Common myeloid progenitor, CD34-positive (primary cell): ENCODE measurements around the gene FLT1. TPM values are rescaled to one million over a fixed set of nuclear protein-coding genes. Genes with fewer than 3 reads are reported as not detected.

ENCODE experiments used
- CTCF ChIA-PET: fragments of 350-600 bp; sonication (Branson Sonifier 250); formaldehyde crosslinking; loops from one replicate; lab custom pipeline; 2021; ENCODE audit warnings: antibody characterized with exemption; lab: Charles Lee
- POLR2A ChIA-PET: fragments of 350-600 bp; sonication (Branson Sonifier 250); formaldehyde crosslinking; loops from one replicate; lab custom pipeline; 2021; ENCODE audit warnings: antibody characterized with exemption; lab: Charles Lee
- DNase-seq, 3 donors: peaks; one replicate each; pipeline versions ENCODE4 v3.0.0 to v3.0.0-alpha.2; 2013
- H3K27ac ChIP-seq, 2 experiments: 1 replicate in 1 of 2; 2 replicates in 1 of 2; pipeline ENCODE4 v1.7.0; 2013; ENCODE audit warnings: inconsistent platforms in 2 of 2, low read length in 2 of 2, mild to moderate bottlenecking in 2 of 2, low read depth in 1 of 2, moderate library complexity in 1 of 2; ENCODE audit not compliant: severe bottlenecking in 2 of 2, insufficient read depth in 1 of 2, poor library complexity in 1 of 2
- H3K27me3 ChIP-seq, 5 experiments: replicated peaks in 2 of 5; 1 replicate in 3 of 5; 2 replicates in 2 of 5; pipeline versions ENCODE4 v1.6.1 to v1.7.0; 2013; ENCODE audit warnings: low read length in 4 of 5, mild to moderate bottlenecking in 2 of 5, moderate library complexity in 2 of 5, inconsistent platforms in 1 of 5; ENCODE audit not compliant: insufficient read depth in 5 of 5, control insufficient read depth in 4 of 5
- H3K36me3 ChIP-seq, 4 experiments: 1 replicate in 2 of 4; 2 replicates in 2 of 4; pipeline versions ENCODE4 v1.6.1 to v1.7.0; 2013; ENCODE audit warnings: low read length in 3 of 4, control low read depth in 1 of 4, mild to moderate bottlenecking in 1 of 4; ENCODE audit not compliant: control insufficient read depth in 4 of 4, insufficient read depth in 4 of 4
- H3K4me1 ChIP-seq, 4 experiments: 1 replicate in 3 of 4; 2 replicates in 1 of 4; pipeline versions ENCODE4 v1.6.1 to v1.7.1; 2013; ENCODE audit warnings: low read length in 3 of 4, mild to moderate bottlenecking in 3 of 4, control low read depth in 1 of 4, inconsistent platforms in 1 of 4, moderate library complexity in 1 of 4; ENCODE audit not compliant: control insufficient read depth in 4 of 4, insufficient read depth in 4 of 4; ENCODE audit errors: control extremely low read depth in 1 of 4
- H3K4me3 ChIP-seq, 7 experiments: 1 replicate in 4 of 7; 2 replicates in 3 of 7; pipeline versions ENCODE4 v1.5.1 to v1.7.0; 2013; ENCODE audit warnings: mild to moderate bottlenecking in 7 of 7, low read length in 6 of 7, moderate library complexity in 6 of 7, inconsistent platforms in 2 of 7, low read depth in 2 of 7, control low read depth in 1 of 7; ENCODE audit not compliant: insufficient read depth in 4 of 7, control insufficient read depth in 1 of 7; ENCODE audit errors: extremely low read depth in 1 of 7
- H3K9me3 ChIP-seq, 5 experiments: 1 replicate in 4 of 5; 2 replicates in 1 of 5; pipeline versions ENCODE4 v1.6.1 to v1.7.1; 2013; ENCODE audit warnings: low read length in 4 of 5, mild to moderate bottlenecking in 2 of 5, inconsistent platforms in 1 of 5, low read depth in 1 of 5, moderate library complexity in 1 of 5; ENCODE audit not compliant: control insufficient read depth in 4 of 5, insufficient read depth in 2 of 5; ENCODE audit errors: control extremely low read depth in 1 of 5
- WGBS: methylation state at CpG from one replicate; pipeline ENCODE4 v1.1.5; 2013; ENCODE audit not compliant: insufficient coverage; 5-methylcytosine and 5-hydroxymethylcytosine counted together
- polyA plus RNA-seq: library from polyadenylated mRNA; unstranded; fragments of 120-200 nt; gene quantifications from one replicate; pipeline ENCODE4 v1.2.1, GENCODE V29; 2013

FLT1 gene, protein sequence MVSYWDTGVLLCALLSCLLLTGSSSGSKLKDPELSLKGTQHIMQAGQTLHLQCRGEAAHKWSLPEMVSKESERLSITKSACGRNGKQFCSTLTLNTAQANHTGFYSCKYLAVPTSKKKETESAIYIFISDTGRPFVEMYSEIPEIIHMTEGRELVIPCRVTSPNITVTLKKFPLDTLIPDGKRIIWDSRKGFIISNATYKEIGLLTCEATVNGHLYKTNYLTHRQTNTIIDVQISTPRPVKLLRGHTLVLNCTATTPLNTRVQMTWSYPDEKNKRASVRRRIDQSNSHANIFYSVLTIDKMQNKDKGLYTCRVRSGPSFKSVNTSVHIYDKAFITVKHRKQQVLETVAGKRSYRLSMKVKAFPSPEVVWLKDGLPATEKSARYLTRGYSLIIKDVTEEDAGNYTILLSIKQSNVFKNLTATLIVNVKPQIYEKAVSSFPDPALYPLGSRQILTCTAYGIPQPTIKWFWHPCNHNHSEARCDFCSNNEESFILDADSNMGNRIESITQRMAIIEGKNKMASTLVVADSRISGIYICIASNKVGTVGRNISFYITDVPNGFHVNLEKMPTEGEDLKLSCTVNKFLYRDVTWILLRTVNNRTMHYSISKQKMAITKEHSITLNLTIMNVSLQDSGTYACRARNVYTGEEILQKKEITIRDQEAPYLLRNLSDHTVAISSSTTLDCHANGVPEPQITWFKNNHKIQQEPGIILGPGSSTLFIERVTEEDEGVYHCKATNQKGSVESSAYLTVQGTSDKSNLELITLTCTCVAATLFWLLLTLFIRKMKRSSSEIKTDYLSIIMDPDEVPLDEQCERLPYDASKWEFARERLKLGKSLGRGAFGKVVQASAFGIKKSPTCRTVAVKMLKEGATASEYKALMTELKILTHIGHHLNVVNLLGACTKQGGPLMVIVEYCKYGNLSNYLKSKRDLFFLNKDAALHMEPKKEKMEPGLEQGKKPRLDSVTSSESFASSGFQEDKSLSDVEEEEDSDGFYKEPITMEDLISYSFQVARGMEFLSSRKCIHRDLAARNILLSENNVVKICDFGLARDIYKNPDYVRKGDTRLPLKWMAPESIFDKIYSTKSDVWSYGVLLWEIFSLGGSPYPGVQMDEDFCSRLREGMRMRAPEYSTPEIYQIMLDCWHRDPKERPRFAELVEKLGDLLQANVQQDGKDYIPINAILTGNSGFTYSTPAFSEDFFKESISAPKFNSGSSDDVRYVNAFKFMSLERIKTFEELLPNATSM (N-terminal part only)
- polyA plus RNA-seq, result 0.17 TPM

GRCh38 chr13:28494778-28495537 is at the start of gene FLT1:
Gene FLT1 (minus strand): TSS chr13:28495128. CDS start chr13:28494843, 285 bp downstream.
- DNase-seq, result peak in 2 of 3 donors; percentile 39 to 51
- Histone ChIP-seq H3K9me3 (no peaks in the 10 kb centered on the region), H3K4me1 (peaks cover 13 to 69% (median 58%) of the 10 kb centered on the region in 4 experiments), H3K27ac (no peak within 1 kb of the TSS), H3K4me3 (peak within 1 kb of the TSS; percentile 46 to 76 (median 65)), H3K27me3 (peaks cover 0 to 51% (median 12%) of the 10 kb centered on the region in 5 experiments), H3K36me3 (no peaks in the 10 kb centered on the region)
- WGBS, result 0% methylated on average over 57 of the region's 84 CpGs
- POLR2A ChIA-PET, result no interaction called here
- CTCF ChIA-PET, result interaction anchor here (1.4 to 1.5 kb wide), 2 partner anchors 10 to 110 kb away, joined by 3 to 5 read pairs; no protein-coding TSS in a partner anchor

DNA sequence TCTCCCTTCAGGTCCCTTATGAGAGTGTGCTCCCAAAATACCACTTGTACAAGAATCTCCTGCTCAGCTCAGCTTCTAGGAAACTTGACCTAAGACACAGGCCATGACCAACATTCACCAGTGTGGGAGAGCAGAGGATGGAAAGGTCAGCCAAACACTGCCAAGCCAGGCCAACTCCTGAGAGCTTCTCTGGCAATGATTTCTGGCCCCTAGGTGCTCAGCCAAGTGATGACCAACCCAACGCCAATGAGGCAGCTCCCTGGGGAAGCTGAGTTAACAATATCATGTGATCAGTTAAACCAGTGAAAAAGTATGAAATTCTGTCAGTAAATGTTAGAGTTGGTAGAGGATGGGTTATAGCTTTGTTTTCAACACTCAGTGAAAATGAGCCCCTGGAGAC is 49.1 kb upstream of the FLT1 start:
- ChIA-PET POLR2A (no interaction called here), CTCF (interaction anchor here (1.6 to 2.4 kb wide), 2 partner anchors 10 to 11 kb away, joined by 3 to 8 read pairs; no protein-coding TSS in a partner anchor)
- H3K36me3 ChIP-seq, result no peaks in the 10 kb centered on the region
- peaks cover 0 to 11% (median 8%) of the 10 kb centered on the region in 5 experiments for H3K9me3 ChIP-seq
- WGBS, result 100% methylated on average over 1 of the region's 1 CpG
- H3K4me3 ChIP-seq, result no peak overlapping the region
- no peaks in the 10 kb centered on the region for H3K4me1 ChIP-seq
- DNase-seq, result no peak
- H3K27me3 ChIP-seq, result no peaks in the 10 kb centered on the region
- H3K27ac ChIP-seq, result no peak overlapping the region

GRCh38 chr13:28542804-28543203 is 47.9 kb upstream of the FLT1 start:
- Histone ChIP-seq H3K27me3 (no peaks in the 10 kb centered on the region), H3K4me3 (no peak overlapping the region), H3K27ac (no peak overlapping the region), H3K36me3 (no peaks in the 10 kb centered on the region), H3K9me3 (peaks cover 0 to 11% (median 8%) of the 10 kb centered on the region in 5 experiments), H3K4me1 (no peaks in the 10 kb centered on the region)
- POLR2A ChIA-PET, result no interaction called here
- WGBS, result 96% methylated on average over 3 of the region's 4 CpGs
- CTCF ChIA-PET, result interaction anchor here (2.4 kb wide), 1 partner anchor 12 kb away, joined by 8 read pairs; no protein-coding TSS in a partner anchor
- DNase-seq, result no peak

- Histone ChIP-seq H3K27ac (no peak overlapping the region), H3K4me3 (no peak overlapping the region), H3K9me3 (peaks cover 0 to 11% (median 8%) of the 10 kb centered on the region in 5 experiments), H3K4me1 (no peaks in the 10 kb centered on the region), H3K27me3 (no peaks in the 10 kb centered on the region), H3K36me3 (no peaks in the 10 kb centered on the region)
- ChIA-PET CTCF (interaction anchor here (2.4 kb wide), 1 partner anchor 13 kb away, joined by 8 read pairs; no protein-coding TSS in a partner anchor), POLR2A (no interaction called here)
- WGBS, result no CpG with 5 or more reads among the region's 2 CpGs
- DNase-seq, result peak in 1 of 3 donors; percentile 26
These were observed 47.0 kb upstream of the FLT1 start for GRCh38 chr13:28541966-28542365.

GRCh38 chr13:28540612-28541011 is 45.7 kb upstream of the FLT1 start:
- no peak overlapping the region for H3K27ac ChIP-seq
- H3K4me3 ChIP-seq, result no peak overlapping the region
- no peaks in the 10 kb centered on the region for H3K27me3 ChIP-seq
- H3K9me3 ChIP-seq, result peaks cover 0 to 11% (median 9%) of the 10 kb centered on the region in 5 experiments
- DNase-seq, result no peak
- CTCF ChIA-PET, result no interaction called here
- 84% methylated on average over 5 of the region's 6 CpGs for WGBS
- no peaks in the 10 kb centered on the region for H3K4me1 ChIP-seq
- POLR2A ChIA-PET, result no interaction called here
- no peaks in the 10 kb centered on the region for H3K36me3 ChIP-seq

DNA sequence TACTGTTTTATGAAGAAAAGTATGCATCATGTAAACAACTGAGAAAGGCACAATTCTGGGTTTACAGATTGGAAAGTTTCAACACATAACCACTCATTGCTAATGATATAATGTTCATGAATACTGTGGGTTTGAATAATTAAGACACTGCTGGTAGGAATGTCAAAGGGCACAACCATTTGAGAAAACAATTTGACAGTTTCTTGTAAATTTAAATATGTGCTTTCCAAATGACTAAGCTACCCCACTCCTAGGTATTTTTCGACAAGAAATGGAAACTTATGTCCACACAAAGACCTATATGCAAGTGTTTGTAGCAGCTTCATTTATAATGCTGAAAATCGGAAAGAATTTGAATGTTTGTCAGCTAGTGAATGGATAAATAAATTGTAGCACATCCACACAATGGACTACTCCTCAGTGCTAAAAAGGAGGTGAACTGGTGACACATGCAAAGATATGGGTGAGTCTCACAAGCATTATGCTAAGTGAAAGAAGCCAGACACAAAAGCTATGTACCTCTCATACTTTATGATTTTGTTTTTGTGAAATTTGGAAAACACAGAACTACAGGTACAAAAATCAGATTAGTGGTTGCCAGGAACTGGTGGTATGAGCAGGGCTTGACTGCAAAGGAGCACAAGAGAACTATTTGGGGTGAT is 44.8 kb upstream of the FLT1 start:
- no peak overlapping the region for H3K27ac ChIP-seq
- no peak for DNase-seq
- H3K27me3 ChIP-seq, result no peaks in the 10 kb centered on the region
- peaks cover 0 to 17% (median 14%) of the 10 kb centered on the region in 5 experiments for H3K9me3 ChIP-seq
- H3K4me3 ChIP-seq, result no peak overlapping the region
- ChIA-PET POLR2A (no interaction called here), CTCF (no interaction called here)
- no peaks in the 10 kb centered on the region for H3K36me3 ChIP-seq
- no peaks in the 10 kb centered on the region for H3K4me1 ChIP-seq
- no CpG with 5 or more reads among the region's 2 CpGs for WGBS
